Measurements from ENCODE around the gene CHST12. TPM values are rescaled to one million over a fixed set of nuclear protein-coding genes. Genes with fewer than 3 reads are reported as not detected.
A peak's percentile ranks its signal among the peaks of the same experiment; 100 is the strongest.

CHST12 gene
- total RNA-seq, 1 donor from 2014 or later = 18.5 TPM

DNA sequence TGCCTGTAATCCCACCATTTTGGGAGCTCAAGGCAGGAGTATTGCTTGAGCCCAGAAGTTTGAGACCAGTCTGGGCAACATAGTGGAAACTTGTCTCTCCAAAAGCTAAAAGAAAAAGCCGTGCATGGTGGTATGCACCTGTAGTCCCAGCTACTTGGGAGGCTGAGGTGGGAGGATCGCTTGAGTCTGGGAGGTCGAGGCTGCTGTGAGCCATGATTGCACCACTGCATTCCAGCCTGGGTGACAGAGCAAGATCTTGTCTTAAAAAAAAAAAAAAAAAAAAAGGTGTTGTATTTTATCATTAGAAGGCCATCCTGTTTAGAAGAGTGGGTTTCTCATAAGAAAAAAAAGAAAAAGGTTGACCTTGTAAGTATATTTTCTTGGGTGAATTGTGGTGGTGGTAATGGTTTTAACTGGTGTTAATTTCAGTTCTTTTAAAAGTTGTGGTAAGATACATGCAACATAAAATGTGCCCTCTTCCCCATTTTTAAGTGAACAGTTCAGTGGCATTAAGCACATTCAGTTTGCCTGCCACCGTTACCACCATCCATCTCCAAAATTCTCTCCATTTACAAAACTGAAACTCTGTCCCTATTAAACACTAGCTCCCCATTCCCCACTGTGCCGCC, 38.1 kb downstream of the CHST12 start:
- DNase-seq (ENCODE audit: low read depth) (no peak), FAIRE-seq (no peak)
- H3K4me3 ChIP-seq (ENCODE audit: insufficient read depth, low read depth, low read length) = no peak overlapping the region
- H3K36me3 ChIP-seq (ENCODE audit: insufficient read depth, low read length) = no peaks in the 10 kb centered on the region
- no peak overlapping the region for H2AFZ ChIP-seq (ENCODE audit: low read depth, low read length)
- H3K9ac ChIP-seq (ENCODE audit: low read length) = no peak overlapping the region
- no peak overlapping the region for H3K27ac ChIP-seq (ENCODE audit: low read depth, low read length)
- no peaks in the 10 kb centered on the region for H3K79me2 ChIP-seq (ENCODE audit: insufficient read depth, low read length)
- no peak for TF ChIP-seq EZH2 (IDR thresholded peaks at IDR 0.05; ENCODE audit: insufficient read depth, low read length)
- TF ChIP-seq, protein P1, sequence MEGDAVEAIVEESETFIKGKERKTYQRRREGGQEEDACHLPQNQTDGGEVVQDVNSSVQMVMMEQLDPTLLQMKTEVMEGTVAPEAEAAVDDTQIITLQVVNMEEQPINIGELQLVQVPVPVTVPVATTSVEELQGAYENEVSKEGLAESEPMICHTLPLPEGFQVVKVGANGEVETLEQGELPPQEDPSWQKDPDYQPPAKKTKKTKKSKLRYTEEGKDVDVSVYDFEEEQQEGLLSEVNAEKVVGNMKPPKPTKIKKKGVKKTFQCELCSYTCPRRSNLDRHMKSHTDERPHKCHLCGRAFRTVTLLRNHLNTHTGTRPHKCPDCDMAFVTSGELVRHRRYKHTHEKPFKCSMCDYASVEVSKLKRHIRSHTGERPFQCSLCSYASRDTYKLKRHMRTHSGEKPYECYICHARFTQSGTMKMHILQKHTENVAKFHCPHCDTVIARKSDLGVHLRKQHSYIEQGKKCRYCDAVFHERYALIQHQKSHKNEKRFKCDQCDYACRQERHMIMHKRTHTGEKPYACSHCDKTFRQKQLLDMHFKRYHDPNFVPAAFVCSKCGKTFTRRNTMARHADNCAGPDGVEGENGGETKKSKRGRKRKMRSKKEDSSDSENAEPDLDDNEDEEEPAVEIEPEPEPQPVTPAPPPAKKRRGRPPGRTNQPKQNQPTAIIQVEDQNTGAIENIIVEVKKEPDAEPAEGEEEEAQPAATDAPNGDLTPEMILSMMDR (IDR thresholded peaks at IDR 0.05; ENCODE audit: insufficient read depth, low read depth, low read length) = no peak
- Mint-ChIP-seq H3K36me3 (ENCODE audit: low read depth, unreplicated experiment) (peaks cover 14% of the 10 kb centered on the region), H3K27ac (ENCODE audit: unreplicated experiment) (no peak overlapping the region), H3K4me1 (ENCODE audit: low read depth, unreplicated experiment) (peaks cover 8% of the 10 kb centered on the region), H3K9me3 (ENCODE audit: unreplicated experiment) (no peaks in the 10 kb centered on the region), H3K4me3 (ENCODE audit: unreplicated experiment) (no peak overlapping the region), H3K27me3 (ENCODE audit: low read depth, unreplicated experiment) (no peaks in the 10 kb centered on the region)
- H3K9me3 ChIP-seq (ENCODE audit: insufficient read depth, low read depth, low read length) = no peaks in the 10 kb centered on the region
- H3K4me1 ChIP-seq (ENCODE audit: insufficient read depth, low read length) = peaks cover 9% of the 10 kb centered on the region
- H4K20me1 ChIP-seq (ENCODE audit: insufficient read depth, low read length) = no peaks in the 10 kb centered on the region
- no peak overlapping the region for H3K4me2 ChIP-seq (ENCODE audit: low read length)
- H3K27me3 ChIP-seq (ENCODE audit: insufficient read depth, low read length) = no peaks in the 10 kb centered on the region

DNA sequence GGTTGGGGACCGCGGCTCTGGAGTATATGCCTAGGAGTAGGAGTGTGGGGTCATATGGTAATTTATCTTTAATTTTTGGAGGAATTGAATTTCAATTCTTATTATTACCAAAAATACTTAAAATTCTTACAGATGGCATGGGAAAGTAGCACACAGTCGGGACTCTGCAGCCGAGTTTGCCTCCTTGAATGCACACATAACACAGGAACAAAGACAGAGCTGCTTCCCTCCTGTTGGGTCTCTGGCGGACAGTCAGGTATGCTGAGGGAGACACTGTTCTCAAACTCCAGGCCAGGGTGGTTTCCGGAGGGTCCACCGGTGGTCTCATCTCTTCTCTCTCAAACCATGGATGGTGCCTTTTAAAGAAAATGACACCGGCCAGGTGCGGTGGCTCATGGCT, 40.1 kb downstream of the CHST12 start:
- TF ChIP-seq, protein P1 (IDR thresholded peaks at IDR 0.05; ENCODE audit: insufficient read depth, low read depth, low read length) = no peak
- TF ChIP-seq EZH2 (IDR thresholded peaks at IDR 0.05; ENCODE audit: insufficient read depth, low read length) = no peak
- peaks cover 12% of the 10 kb centered on the region for H3K36me3 Mint-ChIP-seq (ENCODE audit: low read depth, unreplicated experiment)
- H3K9me3 Mint-ChIP-seq (ENCODE audit: unreplicated experiment) = no peaks in the 10 kb centered on the region
- Histone ChIP-seq H3K9me3 (ENCODE audit: insufficient read depth, low read depth, low read length) (no peaks in the 10 kb centered on the region), H3K27ac (ENCODE audit: low read depth, low read length) (no peak overlapping the region), H3K4me3 (ENCODE audit: insufficient read depth, low read depth, low read length) (no peak overlapping the region), H3K27me3 (ENCODE audit: insufficient read depth, low read length) (no peaks in the 10 kb centered on the region), H3K4me1 (ENCODE audit: insufficient read depth, low read length) (peaks cover 9% of the 10 kb centered on the region), H3K79me2 (ENCODE audit: insufficient read depth, low read length) (no peaks in the 10 kb centered on the region), H3K4me2 (ENCODE audit: low read length) (no peak overlapping the region), H4K20me1 (ENCODE audit: insufficient read depth, low read length) (no peaks in the 10 kb centered on the region), H2AFZ (ENCODE audit: low read depth, low read length) (no peak overlapping the region), H3K9ac (ENCODE audit: low read length) (no peak overlapping the region), H3K36me3 (ENCODE audit: insufficient read depth, low read length) (no peaks in the 10 kb centered on the region)
- peaks cover 3% of the 10 kb centered on the region for H3K27me3 Mint-ChIP-seq (ENCODE audit: low read depth, unreplicated experiment)
- FAIRE-seq (no peak), DNase-seq (ENCODE audit: low read depth) (no peak)
- no peak overlapping the region for H3K27ac Mint-ChIP-seq (ENCODE audit: unreplicated experiment)
- H3K4me1 Mint-ChIP-seq (ENCODE audit: low read depth, unreplicated experiment) = peaks cover 8% of the 10 kb centered on the region
- H3K4me3 Mint-ChIP-seq (ENCODE audit: unreplicated experiment) = no peak overlapping the region

DNA sequence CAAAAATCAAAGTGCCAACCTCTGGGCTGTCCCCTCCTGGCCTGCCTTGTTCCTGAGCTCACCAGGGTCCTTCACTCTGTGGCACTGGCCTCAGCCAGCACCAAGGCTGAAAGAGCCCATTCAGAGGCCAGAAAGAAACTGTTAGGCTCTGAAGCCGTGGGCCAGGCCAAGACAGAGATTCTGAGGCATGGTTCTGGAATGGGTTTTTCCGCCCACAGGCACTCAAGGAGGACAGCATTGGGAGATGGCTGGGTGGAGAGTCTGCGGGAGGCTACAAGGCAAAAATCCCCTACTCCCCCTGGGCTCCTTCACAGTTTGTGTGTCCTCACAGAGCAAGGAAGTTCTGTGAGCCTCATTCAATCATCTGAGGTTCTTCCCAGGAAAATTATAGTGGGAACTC, 41.1 kb downstream of the CHST12 start:
- no peaks in the 10 kb centered on the region for H3K36me3 ChIP-seq (ENCODE audit: insufficient read depth, low read length)
- H4K20me1 ChIP-seq (ENCODE audit: insufficient read depth, low read length) = no peaks in the 10 kb centered on the region
- peak overlapping the region; percentile 84 for H3K27ac Mint-ChIP-seq (ENCODE audit: unreplicated experiment)
- H3K27me3 ChIP-seq (ENCODE audit: insufficient read depth, low read length) = no peaks in the 10 kb centered on the region
- TF ChIP-seq, protein P1 (IDR thresholded peaks at IDR 0.05; ENCODE audit: insufficient read depth, low read depth, low read length) = no peak
- no peak for TF ChIP-seq EZH2 (IDR thresholded peaks at IDR 0.05; ENCODE audit: insufficient read depth, low read length)
- peaks cover 3% of the 10 kb centered on the region for H3K27me3 Mint-ChIP-seq (ENCODE audit: low read depth, unreplicated experiment)
- no peak overlapping the region for H2AFZ ChIP-seq (ENCODE audit: low read depth, low read length)
- peak overlapping the region; percentile 31 for H3K27ac ChIP-seq (ENCODE audit: low read depth, low read length)
- no peak overlapping the region for H3K4me3 ChIP-seq (ENCODE audit: insufficient read depth, low read depth, low read length)
- peaks cover 9% of the 10 kb centered on the region for H3K4me1 ChIP-seq (ENCODE audit: insufficient read depth, low read length)
- FAIRE-seq = no peak
- DNase-seq (ENCODE audit: low read depth) = peak; percentile 86
- no peak overlapping the region for H3K9ac ChIP-seq (ENCODE audit: low read length)
- peaks cover 8% of the 10 kb centered on the region for H3K4me1 Mint-ChIP-seq (ENCODE audit: low read depth, unreplicated experiment)
- H3K9me3 ChIP-seq (ENCODE audit: insufficient read depth, low read depth, low read length) = no peaks in the 10 kb centered on the region
- H3K79me2 ChIP-seq (ENCODE audit: insufficient read depth, low read length) = no peaks in the 10 kb centered on the region
- H3K4me3 Mint-ChIP-seq (ENCODE audit: unreplicated experiment) = no peak overlapping the region
- peak overlapping the region; percentile 26 for H3K4me2 ChIP-seq (ENCODE audit: low read length)
- no peaks in the 10 kb centered on the region for H3K9me3 Mint-ChIP-seq (ENCODE audit: unreplicated experiment)
- H3K36me3 Mint-ChIP-seq (ENCODE audit: low read depth, unreplicated experiment) = peaks cover 12% of the 10 kb centered on the region

Data from astrocyte (in vitro differentiated cells and primary cell).